ENCODE data around the gene CDH16.

The CDH16 gene

DNA sequence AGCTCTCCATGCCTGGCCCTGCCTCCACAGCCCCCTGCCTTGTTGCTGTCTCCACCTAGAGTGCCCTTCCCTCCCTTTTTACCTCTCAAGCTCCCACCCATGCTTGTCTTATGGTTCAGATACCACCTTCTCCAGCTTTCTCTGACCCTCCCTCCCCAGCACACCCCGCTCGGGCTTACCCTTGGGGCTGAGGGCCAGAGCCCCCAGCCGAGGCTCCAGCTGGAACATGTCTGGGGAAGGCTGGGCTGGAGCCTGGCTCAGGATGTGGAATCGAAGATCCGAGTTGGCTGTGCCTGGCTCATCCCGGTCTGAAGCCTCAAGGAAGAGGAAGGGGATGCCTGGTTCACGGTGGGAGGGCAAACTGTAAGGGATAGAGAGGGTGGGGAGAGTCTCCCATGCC lies 3.6 kb downstream of the CDH16 start:
- TF ChIP-seq, protein P1, sequence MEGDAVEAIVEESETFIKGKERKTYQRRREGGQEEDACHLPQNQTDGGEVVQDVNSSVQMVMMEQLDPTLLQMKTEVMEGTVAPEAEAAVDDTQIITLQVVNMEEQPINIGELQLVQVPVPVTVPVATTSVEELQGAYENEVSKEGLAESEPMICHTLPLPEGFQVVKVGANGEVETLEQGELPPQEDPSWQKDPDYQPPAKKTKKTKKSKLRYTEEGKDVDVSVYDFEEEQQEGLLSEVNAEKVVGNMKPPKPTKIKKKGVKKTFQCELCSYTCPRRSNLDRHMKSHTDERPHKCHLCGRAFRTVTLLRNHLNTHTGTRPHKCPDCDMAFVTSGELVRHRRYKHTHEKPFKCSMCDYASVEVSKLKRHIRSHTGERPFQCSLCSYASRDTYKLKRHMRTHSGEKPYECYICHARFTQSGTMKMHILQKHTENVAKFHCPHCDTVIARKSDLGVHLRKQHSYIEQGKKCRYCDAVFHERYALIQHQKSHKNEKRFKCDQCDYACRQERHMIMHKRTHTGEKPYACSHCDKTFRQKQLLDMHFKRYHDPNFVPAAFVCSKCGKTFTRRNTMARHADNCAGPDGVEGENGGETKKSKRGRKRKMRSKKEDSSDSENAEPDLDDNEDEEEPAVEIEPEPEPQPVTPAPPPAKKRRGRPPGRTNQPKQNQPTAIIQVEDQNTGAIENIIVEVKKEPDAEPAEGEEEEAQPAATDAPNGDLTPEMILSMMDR (IDR thresholded peaks at IDR 0.05) = no peak

DNA sequence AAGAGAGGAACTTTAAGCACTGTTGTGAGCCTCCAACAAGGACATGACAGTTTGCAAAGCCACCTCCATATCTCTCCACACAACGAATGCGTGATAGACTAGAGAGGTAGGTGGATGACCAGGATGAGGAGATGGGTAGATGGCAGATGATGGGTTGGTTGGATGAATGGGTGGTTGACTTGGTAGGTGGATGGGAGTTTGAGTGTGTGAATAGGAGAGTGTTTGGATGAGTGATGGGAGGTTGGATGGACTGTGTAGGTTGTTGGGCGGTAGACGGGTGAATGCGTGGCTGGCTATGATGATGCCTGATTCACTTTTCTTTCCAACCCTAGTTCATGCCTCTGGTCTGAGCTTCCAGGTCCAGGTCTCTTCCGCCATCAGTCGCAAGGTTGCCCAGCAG lies 4.1 kb downstream of the CDH16 start:
- TF ChIP-seq, protein P1 (IDR thresholded peaks at IDR 0.05) = no peak

DNA sequence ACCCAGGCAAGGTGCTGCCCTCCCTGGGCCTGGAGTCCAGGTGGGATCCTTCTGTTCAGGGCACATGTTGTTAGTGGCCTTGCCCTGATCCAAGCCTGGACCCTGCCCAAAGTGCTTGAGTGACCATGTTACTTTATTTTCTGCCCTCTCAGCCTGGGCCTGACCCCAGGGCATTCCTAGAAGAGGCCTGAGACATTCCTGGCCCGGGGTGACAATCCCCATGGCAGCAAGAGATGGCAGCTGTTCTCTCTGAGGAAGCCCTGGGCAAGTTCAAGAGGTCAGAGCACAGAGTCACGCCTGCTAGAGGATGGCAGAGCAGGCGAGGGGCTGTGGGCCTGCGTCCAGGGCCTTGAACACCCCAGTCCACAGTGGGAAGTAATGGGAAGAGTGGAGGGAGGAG lies 5.0 kb downstream of the CDH16 start:
- TF ChIP-seq, protein P1 (IDR thresholded peaks at IDR 0.05) = no peak

DNA sequence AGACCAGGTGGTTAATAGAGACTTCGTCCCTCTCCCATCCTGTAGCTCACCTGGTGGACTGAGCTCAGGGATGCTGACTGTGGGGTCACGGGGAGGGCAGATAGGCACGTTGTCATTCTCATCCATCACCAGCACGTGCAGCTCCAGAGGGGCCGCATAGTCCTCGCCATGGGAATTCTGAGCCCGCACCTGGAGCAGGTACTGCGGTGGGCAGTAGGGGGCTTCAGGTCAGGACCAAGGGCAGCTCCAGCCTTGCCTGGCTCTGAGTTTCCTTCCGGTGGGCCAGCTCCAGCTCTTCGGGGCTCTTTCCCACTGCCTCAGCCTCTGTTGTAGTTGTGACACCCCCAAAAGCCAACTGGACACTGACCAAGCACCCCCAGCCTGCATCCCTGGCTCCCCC lies 5.6 kb downstream of the CDH16 start:
- TF ChIP-seq, protein P1 (IDR thresholded peaks at IDR 0.05) = no peak

DNA sequence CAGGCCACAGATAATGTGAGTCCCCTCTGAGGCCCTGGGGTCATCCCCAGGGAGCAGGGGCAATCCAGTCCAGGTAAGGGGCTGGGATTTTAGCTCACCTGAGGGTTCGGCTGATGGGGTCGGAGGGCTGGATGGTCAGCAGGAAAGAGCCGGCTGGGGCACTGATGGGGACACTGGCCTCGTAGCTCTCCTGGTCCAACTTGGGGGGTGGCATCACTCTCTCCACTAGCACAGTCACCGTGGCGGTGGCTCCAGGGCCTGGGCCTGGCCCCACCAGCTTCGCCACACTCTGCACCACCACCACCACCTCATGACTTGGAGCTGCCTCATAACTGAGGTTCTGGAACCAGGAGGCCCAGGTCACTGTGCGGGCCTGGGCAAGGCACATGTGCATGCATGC lies 6.9 kb downstream of the CDH16 start:
- TF ChIP-seq, protein P1 (IDR thresholded peaks at IDR 0.05) = no peak

DNA sequence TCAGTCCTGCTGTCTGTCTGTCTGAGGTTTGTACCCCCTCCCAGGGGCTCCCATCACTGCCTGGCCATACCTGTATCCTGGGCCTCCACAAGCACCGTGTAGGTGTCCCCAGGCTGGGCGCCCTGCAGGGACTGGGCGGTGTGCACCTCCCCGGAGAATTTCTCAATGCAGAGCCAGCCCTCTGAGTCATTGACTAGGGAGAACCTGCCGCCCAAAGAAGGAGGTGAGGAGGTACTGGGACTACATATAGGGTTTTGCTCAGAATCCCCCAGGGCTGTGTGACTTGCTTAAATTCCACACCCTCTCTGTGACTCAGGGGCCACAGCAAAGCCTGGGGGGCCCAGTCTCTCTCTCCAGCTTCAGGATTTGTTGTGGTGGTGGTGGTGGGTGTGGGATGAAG lies 7.6 kb downstream of the CDH16 start:
- TF ChIP-seq, protein P1 (IDR thresholded peaks at IDR 0.05) = no peak

DNA sequence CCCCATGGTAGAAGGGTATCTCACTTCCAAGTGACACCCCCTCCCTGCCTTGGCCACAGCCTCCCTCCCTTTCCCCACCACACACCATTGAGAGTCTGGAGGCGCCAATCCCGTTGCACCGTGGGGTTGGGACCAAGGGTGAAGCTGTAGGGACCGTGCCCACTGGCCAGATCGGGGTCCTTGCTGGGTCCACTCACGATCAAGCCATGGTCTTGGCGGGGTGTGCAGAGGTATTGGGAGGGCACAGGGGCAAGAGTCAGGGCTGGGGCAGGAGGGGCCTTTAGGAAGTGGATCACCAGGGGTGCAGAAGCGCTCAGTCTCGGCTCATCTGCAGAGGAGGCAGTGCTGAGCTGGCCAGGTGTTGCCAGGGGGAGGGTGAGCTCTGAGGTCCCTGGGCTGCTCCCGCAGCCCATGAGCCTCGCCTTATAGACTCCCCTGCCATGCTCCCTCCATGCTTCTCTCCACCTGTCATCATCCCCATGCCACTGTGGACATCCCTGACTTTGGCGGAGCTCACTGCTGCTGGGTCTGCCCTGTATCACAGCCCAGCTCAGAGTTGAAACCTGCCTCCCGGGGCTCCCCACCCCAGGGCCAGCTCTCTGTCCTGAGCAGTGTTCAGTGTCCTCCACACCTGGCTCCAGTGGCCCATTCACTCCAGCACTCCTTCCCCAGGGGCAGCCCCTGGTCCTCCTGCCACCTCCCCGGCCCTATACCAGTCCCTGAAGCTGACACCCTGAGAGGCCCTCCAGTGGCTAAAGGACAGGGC lies 8.3 kb downstream of the CDH16 start:
- TF ChIP-seq, protein P1 (IDR thresholded peaks at IDR 0.05) = no peak

All from LNCAP (cell line).